Natural killer cell (primary cell): ENCODE measurements around the gene VPS26B. TPM values are rescaled to one million over a fixed set of nuclear protein-coding genes. Genes with fewer than 3 reads are reported as not detected.
A peak's percentile ranks its signal among the peaks of the same experiment; 100 is the strongest.

Experiments used
- ATAC-seq, 3 donors: fragments of 150-1000 bp in 2 of 3; fragments of 200-7000 bp in 1 of 3; cut with Tn5 transposase; 1 replicate in 1 of 3; 2 replicates in 2 of 3; pipeline ENCODE4 v1.10.0; 2021; ENCODE audit warnings: mild to moderate bottlenecking in 2 of 3, moderate library complexity in 2 of 3
- DNase-seq, 2 donors: peaks; one replicate each; pipeline versions ENCODE4 v3.0.0 to v3.0.0-alpha.2; 2013 to 2021; ENCODE audit warnings: mixed read lengths in 1 of 2
- H3K27ac ChIP-seq: one replicate; pipeline ENCODE4 v1.5.1; 2013; ENCODE audit warnings: mild to moderate bottlenecking, low read length
- H3K27me3 ChIP-seq: one replicate; pipeline ENCODE4 v1.6.1; 2013; ENCODE audit warnings: low read length; ENCODE audit not compliant: control insufficient read depth, insufficient read depth
- H3K36me3 ChIP-seq: one replicate; pipeline ENCODE4 v1.6.1; 2013; ENCODE audit warnings: low read length; ENCODE audit not compliant: control insufficient read depth, insufficient read depth
- H3K4me1 ChIP-seq: one replicate; pipeline ENCODE4 v1.6.1; 2013; ENCODE audit warnings: low read length; ENCODE audit not compliant: control insufficient read depth, insufficient read depth
- H3K4me3 ChIP-seq: one replicate; pipeline ENCODE4 v1.5.1; 2013; ENCODE audit warnings: low read length
- H3K9me3 ChIP-seq: one replicate; pipeline ENCODE4 v1.6.1; 2013; ENCODE audit warnings: low read length; ENCODE audit not compliant: control insufficient read depth, insufficient read depth
- H3K27ac Mint-ChIP-seq, 2 donors: one replicate each; pipeline ENCODE4 v1.8.0; 2022; ENCODE audit warnings: mild to moderate bottlenecking in 2 of 2, mixed read lengths in 2 of 2, moderate library complexity in 1 of 2
- H3K27me3 Mint-ChIP-seq, 2 donors: one replicate each; pipeline ENCODE4 v1.8.0; 2022; ENCODE audit warnings: low read depth in 2 of 2, mixed read lengths in 2 of 2
- H3K36me3 Mint-ChIP-seq: one replicate; pipeline ENCODE4 v1.8.0; 2022; ENCODE audit warnings: mixed read lengths
- H3K4me1 Mint-ChIP-seq, 2 donors: one replicate each; pipeline ENCODE4 v1.8.0; 2022; ENCODE audit warnings: mixed read lengths in 2 of 2
- H3K4me3 Mint-ChIP-seq: one replicate; pipeline ENCODE4 v1.8.0; 2022; ENCODE audit warnings: mild to moderate bottlenecking, moderate library complexity, mixed read lengths
- H3K9me3 Mint-ChIP-seq, 2 donors: one replicate each; pipeline ENCODE4 v1.8.0; 2022; ENCODE audit warnings: mixed read lengths in 2 of 2
- CTCF ChIP-seq: fragments of 200-600 bp; IDR thresholded peaks from one replicate; pipeline ENCODE4 v1.8.0; 2022; ENCODE audit warnings: antibody characterized with exemption
- WGBS: methylation state at CpG from one replicate; pipeline ENCODE4 v1.1.7; 2013; ENCODE audit warnings: missing lambda C conversion rate; ENCODE audit not compliant: insufficient coverage; 5-methylcytosine and 5-hydroxymethylcytosine counted together
- intact Hi-C: fragments of 100-400 bp; cut with micrococcal nuclease; formaldehyde crosslinking; loops from one replicate; pipeline ENCODE4 v1.14.2; 2022
- total RNA-seq, 4 donors: library from RNA; stranded (reverse); fragments of 120-200 nt in 1 of 4; gene quantifications; one replicate each; pipeline versions ENCODE4 v1.2.3 to v1.2.4, GENCODE V29; 2013 to 2022

Gene VPS26B
- total RNA-seq, 3 donors from 2014 or later (not counting 1 experiment from before 2014, with no cell fraction given), result 83.0 to 113 (median 107) TPM

- no peak for TF ChIP-seq CTCF
- no peaks in the 10 kb centered on the region for H3K9me3 ChIP-seq
- Mint-ChIP-seq H3K36me3 (peaks cover 22% of the 10 kb centered on the region), H3K4me1 (peaks cover 18 to 28% of the 10 kb centered on the region in 2 donors), H3K27me3 (no peaks in the 10 kb centered on the region), H3K27ac (peak overlapping the region in 1 of 2 donors; percentile 50), H3K9me3 (no peaks in the 10 kb centered on the region), H3K4me3 (no peak overlapping the region)
- intact Hi-C loops, result no loop called here
- WGBS, result 73% methylated on average over 7 of the region's 7 CpGs
- peaks cover 10% of the 10 kb centered on the region for H3K4me1 ChIP-seq
- H3K27ac ChIP-seq, result no peak overlapping the region
- no peaks in the 10 kb centered on the region for H3K27me3 ChIP-seq
- DNase-seq (no peak), ATAC-seq (no peak)
- no peak overlapping the region for H3K4me3 ChIP-seq
- peaks cover 50% of the 10 kb centered on the region for H3K36me3 ChIP-seq
Observed at GRCh38 chr11:134248910-134249480, 24.5 kb downstream of the VPS26B start.

- H3K36me3 ChIP-seq, result peaks cover 41% of the 10 kb centered on the region
- H3K4me1 Mint-ChIP-seq, result peaks cover 19 to 39% of the 10 kb centered on the region in 2 donors
- no peak overlapping the region for H3K27ac ChIP-seq
- H3K36me3 Mint-ChIP-seq, result peaks cover 22% of the 10 kb centered on the region
- H3K9me3 ChIP-seq, result no peaks in the 10 kb centered on the region
- intact Hi-C loops, result no loop called here
- ATAC-seq (no peak), DNase-seq (no peak)
- no peaks in the 10 kb centered on the region for H3K27me3 ChIP-seq
- TF ChIP-seq CTCF, result no peak
- no peaks in the 10 kb centered on the region for H3K27me3 Mint-ChIP-seq
- no peaks in the 10 kb centered on the region for H3K9me3 Mint-ChIP-seq
- 87% methylated on average over 2 of the region's 3 CpGs for WGBS
- H3K27ac Mint-ChIP-seq, result no peak overlapping the region
- no peak overlapping the region for H3K4me3 ChIP-seq
- peaks cover 15% of the 10 kb centered on the region for H3K4me1 ChIP-seq
- no peak overlapping the region for H3K4me3 Mint-ChIP-seq
Observed at GRCh38 chr11:134250246-134250645, 25.8 kb downstream of the VPS26B start.

- DNase-seq (no peak), ATAC-seq (no peak)
- H3K27ac ChIP-seq, result no peak overlapping the region
- H3K9me3 ChIP-seq, result no peaks in the 10 kb centered on the region
- Mint-ChIP-seq H3K4me3 (no peak overlapping the region), H3K27me3 (no peaks in the 10 kb centered on the region), H3K4me1 (peaks cover 19 to 43% of the 10 kb centered on the region in 2 donors), H3K9me3 (no peaks in the 10 kb centered on the region), H3K27ac (no peak overlapping the region), H3K36me3 (peaks cover 22% of the 10 kb centered on the region)
- WGBS, result 98% methylated on average over 2 of the region's 2 CpGs
- TF ChIP-seq CTCF, result no peak
- intact Hi-C loops, result no loop called here
- H3K4me3 ChIP-seq, result no peak overlapping the region
- H3K27me3 ChIP-seq, result no peaks in the 10 kb centered on the region
- peaks cover 15% of the 10 kb centered on the region for H3K4me1 ChIP-seq
- peaks cover 38% of the 10 kb centered on the region for H3K36me3 ChIP-seq
Observed at GRCh38 chr11:134250675-134251074, 26.2 kb downstream of the VPS26B start.
